ENCODE results near the gene SLC51A. TPM values are rescaled to one million over a fixed set of nuclear protein-coding genes. Genes with fewer than 3 reads are reported as not detected.

SLC51A gene
- total RNA-seq, 1 experiment from 2014 or later: not detected

GRCh38 chr3:196246612-196247308, 30.4 kb downstream of the SLC51A start:
- ChIA-PET CTCF (no interaction called here), POLR2A (no interaction called here)
- Mint-ChIP-seq H3K9me3 (ENCODE audit: unreplicated experiment) (no peaks in the 10 kb centered on the region), H3K4me3 (ENCODE audit: unreplicated experiment) (no peak overlapping the region), H3K36me3 (ENCODE audit: insufficient read depth, unreplicated experiment) (peaks cover 43% of the 10 kb centered on the region), H3K27me3 (ENCODE audit: insufficient read depth, unreplicated experiment) (no peaks in the 10 kb centered on the region), H3K27ac (ENCODE audit: unreplicated experiment) (no peak overlapping the region), H3K4me1 (ENCODE audit: low read depth, unreplicated experiment) (no peaks in the 10 kb centered on the region)
- peaks cover 1% of the 10 kb centered on the region; the same call in 1 of the 2 replicates for H3K36me3 ChIP-seq (ENCODE audit: control insufficient read depth, insufficient read depth, low read length)
- H3K27me3 ChIP-seq (replicated peaks; ENCODE audit: control insufficient read depth, insufficient read depth, low read length): no peaks in the 10 kb centered on the region
- TF ChIP-seq CTCF (IDR thresholded peaks at IDR 0.05; ENCODE audit: insufficient read depth in 1 of 2, low read depth in 1 of 2, low read length in 1 of 2, severe bottlenecking in 1 of 2, unreplicated experiment in 1 of 2): no peak
- intact Hi-C loops (cut with micrococcal nuclease; ENCODE audit: unreplicated experiment): no loop called here
- DNase-seq: no peak
- H3K9me3 ChIP-seq: no peaks in the 10 kb centered on the region
- no peaks in the 10 kb centered on the region for H3K4me1 ChIP-seq
- BruUV-seq (replicated peaks): no TSS peak
- no peak overlapping the region for H3K4me3 ChIP-seq (ENCODE audit: low read depth, low read length)

GRCh38 chr3:196251918-196252317, 35.6 kb downstream of the SLC51A start:
- no peaks in the 10 kb centered on the region for H3K27me3 ChIP-seq (replicated peaks; ENCODE audit: control insufficient read depth, insufficient read depth, low read length)
- BruUV-seq (replicated peaks): no TSS peak
- Mint-ChIP-seq H3K4me1 (ENCODE audit: low read depth, unreplicated experiment) (no peaks in the 10 kb centered on the region), H3K36me3 (ENCODE audit: insufficient read depth, unreplicated experiment) (peaks cover 35% of the 10 kb centered on the region), H3K27ac (ENCODE audit: unreplicated experiment) (no peak overlapping the region), H3K27me3 (ENCODE audit: insufficient read depth, unreplicated experiment) (no peaks in the 10 kb centered on the region), H3K9me3 (ENCODE audit: unreplicated experiment) (no peaks in the 10 kb centered on the region), H3K4me3 (ENCODE audit: unreplicated experiment) (no peak overlapping the region)
- intact Hi-C loops (cut with micrococcal nuclease; ENCODE audit: unreplicated experiment): loop anchor here (10.0 kb wide), 1 partner anchor 193 kb away; no protein-coding TSS in a partner anchor
- H3K4me1 ChIP-seq: no peaks in the 10 kb centered on the region
- no peak overlapping the region for H3K4me3 ChIP-seq (ENCODE audit: low read depth, low read length)
- no peak for TF ChIP-seq CTCF (IDR thresholded peaks at IDR 0.05; ENCODE audit: insufficient read depth in 1 of 2, low read depth in 1 of 2, low read length in 1 of 2, severe bottlenecking in 1 of 2, unreplicated experiment in 1 of 2)
- H3K36me3 ChIP-seq (ENCODE audit: control insufficient read depth, insufficient read depth, low read length): peaks cover 1% of the 10 kb centered on the region
- no peaks in the 10 kb centered on the region for H3K9me3 ChIP-seq
- ChIA-PET POLR2A (no interaction called here), CTCF (no interaction called here)
- no peak for DNase-seq

- Histone ChIP-seq H3K4me3 (ENCODE audit: low read depth, low read length) (no peak overlapping the region), H3K27me3 (replicated peaks; ENCODE audit: control insufficient read depth, insufficient read depth, low read length) (no peaks in the 10 kb centered on the region), H3K9me3 (no peaks in the 10 kb centered on the region), H3K4me1 (no peaks in the 10 kb centered on the region), H3K36me3 (ENCODE audit: control insufficient read depth, insufficient read depth, low read length) (no peaks in the 10 kb centered on the region; the same call in 1 of the 2 replicates)
- TF ChIP-seq CTCF (IDR thresholded peaks at IDR 0.05; ENCODE audit: insufficient read depth in 1 of 2, low read depth in 1 of 2, low read length in 1 of 2, severe bottlenecking in 1 of 2, unreplicated experiment in 1 of 2): no peak
- no peak overlapping the region for H3K27ac Mint-ChIP-seq (ENCODE audit: unreplicated experiment)
- POLR2A ChIA-PET: no interaction called here
- peaks cover 25% of the 10 kb centered on the region for H3K36me3 Mint-ChIP-seq (ENCODE audit: insufficient read depth, unreplicated experiment)
- CTCF ChIA-PET: interaction anchor here (1.0 kb wide), 1 partner anchor 268 kb away, joined by 3 read pairs; no protein-coding TSS in a partner anchor
- no peaks in the 10 kb centered on the region for H3K9me3 Mint-ChIP-seq (ENCODE audit: unreplicated experiment)
- no peak for DNase-seq
- H3K4me3 Mint-ChIP-seq (ENCODE audit: unreplicated experiment): no peak overlapping the region
- no peaks in the 10 kb centered on the region for H3K4me1 Mint-ChIP-seq (ENCODE audit: low read depth, unreplicated experiment)
- BruUV-seq (replicated peaks): no TSS peak
- intact Hi-C loops (cut with micrococcal nuclease; ENCODE audit: unreplicated experiment): loop anchor here (10.0 kb wide), 1 partner anchor 190 kb away; no protein-coding TSS in a partner anchor
- H3K27me3 Mint-ChIP-seq (ENCODE audit: insufficient read depth, unreplicated experiment): no peaks in the 10 kb centered on the region
These were observed 38.3 kb downstream of the SLC51A start for GRCh38 chr3:196254376-196255283.
